A549 (cell line): ENCODE data around the gene CELF4. TPM values are rescaled to one million over a fixed set of nuclear protein-coding genes. Genes with fewer than 3 reads are reported as not detected.

Experiments
- ATAC-seq, 2 experiments: fragments of 200-7000 bp in 1 of 2; fragments of >200 bp in 1 of 2; cut with Nextera tagmentation in 1 of 2; cut with Tn5 transposase in 1 of 2; 3 replicates each; pipeline versions ENCODE4 v1.8.0 to v1.9.1; 2018 to 2020; ENCODE audit warnings: mild to moderate bottlenecking in 1 of 2, moderate library complexity in 1 of 2
- CTCF ChIA-PET: fragments of 300-600 bp; sonication (Branson Sonifier 250); formaldehyde crosslinking; extraction: SDS; loops from one replicate; lab custom pipeline; 2021; ENCODE audit warnings: antibody characterized with exemption, inconsistent platforms; lab: Yijun Ruan, JAX
- POLR2A ChIA-PET: fragments of 350-600 bp; formaldehyde crosslinking; extraction: SDS; loops from one replicate; lab custom pipeline; 2021; ENCODE audit warnings: antibody characterized with exemption, inconsistent platforms; lab: Yijun Ruan, JAX
- DNase-seq, 2 experiments: peaks; one replicate each; pipeline versions ENCODE4 v3.0.0 to v3.0.0-alpha.2; 2011 to 2016; ENCODE audit warnings: low read depth in 1 of 2, low spot score in 1 of 2
- FAIRE-seq: peaks from 2 replicates; lab custom pipeline; 2011; peaks lifted over from hg19 to GRCh38; lab: Jason Lieb, UNC
- H3K27ac ChIP-seq, 2 experiments: fragments of >200 bp; sonication (Bioruptor Twin); formaldehyde crosslinking; 3 replicates each; pipeline ENCODE4 v1.5.1; 2016 to 2017
- H3K4me1 ChIP-seq: fragments of >200 bp; sonication (Bioruptor Twin); formaldehyde crosslinking; 3 replicates; pipeline ENCODE4 v1.6.1; 2016
- H3K4me2 ChIP-seq: fragments of >200 bp; sonication (Bioruptor Twin); formaldehyde crosslinking; 3 replicates; pipeline ENCODE4 v1.6.1; 2016
- H3K4me3 ChIP-seq: fragments of >200 bp; sonication (Bioruptor Twin); formaldehyde crosslinking; 3 replicates; pipeline ENCODE4 v1.5.1; 2016
- H3K9me3 ChIP-seq: fragments of >200 bp; sonication (Bioruptor Twin); formaldehyde crosslinking; 3 replicates; pipeline ENCODE4 v1.6.1; 2016
- BHLHE40 ChIP-seq: IDR thresholded peaks from 2 replicates; pipeline ENCODE4 v1.6.1; 2012; ENCODE audit warnings: low read depth, low read length, inconsistent platforms
- E2F6 ChIP-seq: IDR thresholded peaks from 2 replicates; pipeline ENCODE4 v1.6.1; 2012; ENCODE audit warnings: low read depth, borderline replicate concordance
- EHF ChIP-seq: fragments of 250-450 bp; sonication (Bioruptor Pico); IDR thresholded peaks from 2 replicates; pipeline ENCODE4 v1.5.0; 2020; ENCODE audit warnings: mild to moderate bottlenecking
- EHMT2 ChIP-seq: fragments of 200-600 bp; sonication (generic); IDR thresholded peaks from 2 replicates; pipeline ENCODE4 v1.6.1; 2016; ENCODE audit warnings: antibody characterized with exemption, low read depth, mild to moderate bottlenecking, moderate library complexity
- FOSB ChIP-seq: fragments of 250-450 bp; sonication (Bioruptor Pico); IDR thresholded peaks from 2 replicates; pipeline ENCODE4 v1.5.0; 2020; ENCODE audit warnings: mild to moderate bottlenecking, moderate library complexity
- FOSL2 ChIP-seq, 2 experiments: fragments of 450-650 bp in 1 of 2; fragments of >200 bp in 1 of 2; sonication (Bioruptor Twin) in 1 of 2; formaldehyde crosslinking; IDR thresholded peaks; 2 replicates each; pipeline versions ENCODE4 v1.5.0 to v1.6.1; 2016 to 2020; ENCODE audit warnings: mild to moderate bottlenecking in 1 of 2, moderate library complexity in 1 of 2
- HMGXB4 ChIP-seq: fragments of 250-450 bp; sonication (Bioruptor Pico); IDR thresholded peaks from 2 replicates; pipeline ENCODE4 v1.5.0; 2021; ENCODE audit warnings: mild to moderate bottlenecking, moderate library complexity, borderline replicate concordance
- KDM1A ChIP-seq: fragments of 200-600 bp; sonication (generic); IDR thresholded peaks from 2 replicates; pipeline ENCODE4 v1.6.1; 2016; ENCODE audit warnings: low read depth, mild to moderate bottlenecking
- KDM5A ChIP-seq: fragments of 200-600 bp; sonication (generic); IDR thresholded peaks from 2 replicates; pipeline ENCODE4 v1.6.1; 2016; ENCODE audit warnings: antibody characterized with exemption, mild to moderate bottlenecking
- MAX ChIP-seq: IDR thresholded peaks from 2 replicates; pipeline ENCODE4 v1.6.1; 2012
- NFE2L2 ChIP-seq: fragments of 150-350 bp; conservative IDR thresholded peaks from 2 replicates; pipeline ENCODE4 v1.6.1; 2014; ENCODE audit warnings: low read length
- NPAS2 ChIP-seq: fragments of 250-450 bp; sonication (Bioruptor Pico); IDR thresholded peaks from 2 replicates; pipeline ENCODE4 v1.8.0; 2022; ENCODE audit warnings: mild to moderate bottlenecking, moderate library complexity, borderline replicate concordance
- NR3C1 ChIP-seq: fragments of >200 bp; sonication (Bioruptor Twin); formaldehyde crosslinking; IDR thresholded peaks from 3 replicates; pipeline ENCODE4 v1.6.1; 2017
- PBX3 ChIP-seq: IDR thresholded peaks from 2 replicates; pipeline ENCODE4 v1.6.1; 2012
- PHF8 ChIP-seq: fragments of 200-600 bp; sonication (generic); IDR thresholded peaks from 2 replicates; pipeline ENCODE4 v1.6.1; 2016; ENCODE audit warnings: low read depth, mild to moderate bottlenecking, antibody characterized with exemption, moderate library complexity, borderline replicate concordance
- SMC3 ChIP-seq: fragments of >200 bp; sonication (Bioruptor Twin); formaldehyde crosslinking; IDR thresholded peaks from 3 replicates; pipeline ENCODE4 v1.6.1; 2018; ENCODE audit warnings: inconsistent platforms
- SREBF2 ChIP-seq: fragments of 450-650 bp; IDR thresholded peaks from 2 replicates; pipeline ENCODE4 v1.6.1; 2014; ENCODE audit warnings: mild to moderate bottlenecking, moderate library complexity
- ZNF302 ChIP-seq: fragments of 250-450 bp; sonication (Bioruptor Pico); IDR thresholded peaks from 2 replicates; pipeline ENCODE4 v1.9.0; 2021; ENCODE audit warnings: inconsistent platforms, mild to moderate bottlenecking, moderate library complexity
- ZSCAN20 ChIP-seq: fragments of 250-450 bp; sonication (Bioruptor Pico); IDR thresholded peaks from 2 replicates; pipeline ENCODE4 v1.8.0; 2022; ENCODE audit warnings: mild to moderate bottlenecking, moderate library complexity
- WGBS: methylation state at CpG from one replicate; pipeline ENCODE4 v1.1.6; 2017; ENCODE audit errors: missing lambda C conversion rate; 5-methylcytosine and 5-hydroxymethylcytosine counted together
- polyA plus RNA-seq, 4 experiments: library from polyadenylated mRNA; depleted of rRNA in 3 of 4; stranded (reverse); fragments of >200 nt; fragmentation: RNase III in 1 of 4; extraction: RNeasy Plus Mini Kit Qiagen cat#74134 plus additional on column Dnase treatment in 1 of 4; gene quantifications; 2 replicates in 3 of 4; 3 replicates in 1 of 4; pipeline ENCODE4 v1.2.3, GENCODE V29; 2011 to 2017

Gene CELF4
- polyA plus RNA-seq, 2 of the 4 experiments (the other 2 are of a cell fraction), result 0.08 TPM; not detected in 1

- no peak overlapping the region for H3K4me2 ChIP-seq
- CTCF ChIA-PET, result no interaction called here
- H3K4me1 ChIP-seq, result no peaks in the 10 kb centered on the region
- no peak for DNase-seq
- WGBS, result 23% methylated on average over 11 of the region's 11 CpGs
- no peak overlapping the region for H3K27ac ChIP-seq
- TF ChIP-seq EHMT2 (no peak), PHF8 (no peak)
- no peak for ATAC-seq
- H3K4me3 ChIP-seq, result no peak overlapping the region
- POLR2A ChIA-PET, result no interaction called here
- no peak for FAIRE-seq
- H3K9me3 ChIP-seq, result no peaks in the 10 kb centered on the region
Observed at GRCh38 chr18:37378336-37379010, 187.1 kb downstream of the CELF4 start.

- no peak for ATAC-seq
- ChIA-PET CTCF (interaction anchor here (1.3 kb wide), 1 partner anchor 11 kb away, joined by 3 read pairs; no protein-coding TSS in a partner anchor), POLR2A (no interaction called here)
- Histone ChIP-seq H3K9me3 (no peaks in the 10 kb centered on the region), H3K27ac (no peak overlapping the region), H3K4me1 (no peaks in the 10 kb centered on the region), H3K4me2 (no peak overlapping the region), H3K4me3 (no peak overlapping the region)
- WGBS, result 78% methylated on average over 6 of the region's 7 CpGs
- FAIRE-seq, result no peak
- TF ChIP-seq SMC3, result no peak
- no peak for TF ChIP-seq EHF
- no peak for TF ChIP-seq SREBF2
- no peak for TF ChIP-seq E2F6
- DNase-seq, result no peak
Observed at GRCh38 chr18:37375181-37375580, 190.4 kb downstream of the CELF4 start.

GRCh38 chr18:37368110-37368954, 197.3 kb downstream of the CELF4 start:
- Histone ChIP-seq H3K4me3 (no peak overlapping the region), H3K9me3 (no peaks in the 10 kb centered on the region), H3K27ac (no peak overlapping the region), H3K4me1 (no peaks in the 10 kb centered on the region), H3K4me2 (no peak overlapping the region)
- DNase-seq, result no peak
- ChIA-PET CTCF (no interaction called here), POLR2A (no interaction called here)
- FAIRE-seq, result no peak
- ATAC-seq, result no peak
- WGBS, result 26% methylated on average over 5 of the region's 10 CpGs
- TF ChIP-seq PBX3 (no peak), HMGXB4 (CRISPR knock-in tag) (no peak), NFE2L2 (no peak), NPAS2 (CRISPR knock-in tag) (no peak), BHLHE40 (no peak), ZNF302 (CRISPR knock-in tag) (no peak), KDM1A (no peak), NR3C1 (no peak), FOSL2 (IDR thresholded peaks at IDR 0.05) (no peak), FOSL2 (CRISPR knock-in tag; IDR thresholded peaks at IDR 0.05) (no peak), MAX (no peak), SREBF2 (no peak), ZSCAN20 (CRISPR knock-in tag) (no peak), FOSB (CRISPR knock-in tag) (no peak), KDM5A (no peak)
